Testis (tissue), 2 donors: ENCODE data around the gene PGLYRP4.

Source experiments
- POLR2A ChIP-seq: fragments of 450-650 bp; IDR thresholded peaks from one replicate; pipeline ENCODE4 v1.6.1; 2017; ENCODE audit warnings: antibody characterized with exemption, mild to moderate bottlenecking, moderate library complexity
- TF ChIP-seq, protein P1 (sequence below), 3 experiments: fragments of 450-650 bp in 2 of 3; fragments of 200-600 bp in 1 of 3; sonication (generic) in 1 of 3; IDR thresholded peaks; one replicate each; pipeline ENCODE4 v1.5.1; 2016 to 2019; ENCODE audit warnings: antibody characterized with exemption in 3 of 3, mild to moderate bottlenecking in 2 of 3, moderate library complexity in 1 of 3

DNA sequence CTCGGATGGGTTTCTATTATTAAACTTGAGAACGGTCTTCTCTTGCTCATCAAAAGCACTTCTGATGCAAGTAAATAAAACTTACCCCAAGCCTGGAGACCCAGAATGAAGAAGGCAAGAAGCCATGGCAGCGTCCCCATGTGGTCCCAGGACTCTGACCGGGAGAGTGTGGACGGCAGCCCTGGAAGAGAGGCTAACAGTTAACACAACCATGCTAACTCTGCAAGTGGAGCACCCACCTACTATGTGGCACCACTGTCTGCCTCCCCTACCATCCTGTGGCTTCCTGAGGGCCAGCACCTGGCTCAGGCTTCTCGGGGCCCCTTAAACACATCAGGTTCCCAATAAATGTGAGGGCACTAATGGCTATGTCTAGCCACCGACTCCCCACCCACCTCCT, 38.1 kb downstream of the PGLYRP4 start:
- TF ChIP-seq, protein P1, sequence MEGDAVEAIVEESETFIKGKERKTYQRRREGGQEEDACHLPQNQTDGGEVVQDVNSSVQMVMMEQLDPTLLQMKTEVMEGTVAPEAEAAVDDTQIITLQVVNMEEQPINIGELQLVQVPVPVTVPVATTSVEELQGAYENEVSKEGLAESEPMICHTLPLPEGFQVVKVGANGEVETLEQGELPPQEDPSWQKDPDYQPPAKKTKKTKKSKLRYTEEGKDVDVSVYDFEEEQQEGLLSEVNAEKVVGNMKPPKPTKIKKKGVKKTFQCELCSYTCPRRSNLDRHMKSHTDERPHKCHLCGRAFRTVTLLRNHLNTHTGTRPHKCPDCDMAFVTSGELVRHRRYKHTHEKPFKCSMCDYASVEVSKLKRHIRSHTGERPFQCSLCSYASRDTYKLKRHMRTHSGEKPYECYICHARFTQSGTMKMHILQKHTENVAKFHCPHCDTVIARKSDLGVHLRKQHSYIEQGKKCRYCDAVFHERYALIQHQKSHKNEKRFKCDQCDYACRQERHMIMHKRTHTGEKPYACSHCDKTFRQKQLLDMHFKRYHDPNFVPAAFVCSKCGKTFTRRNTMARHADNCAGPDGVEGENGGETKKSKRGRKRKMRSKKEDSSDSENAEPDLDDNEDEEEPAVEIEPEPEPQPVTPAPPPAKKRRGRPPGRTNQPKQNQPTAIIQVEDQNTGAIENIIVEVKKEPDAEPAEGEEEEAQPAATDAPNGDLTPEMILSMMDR (IDR thresholded peaks at IDR 0.05) = no peak
- no peak for TF ChIP-seq POLR2A
